Prostate gland (tissue), 2 donors: ENCODE measurements around the gene PARP11. TPM values are rescaled to one million over a fixed set of nuclear protein-coding genes. Genes with fewer than 3 reads are reported as not detected.

Source experiments
- DNase-seq: peaks from one replicate; pipeline ENCODE4 v3.0.0-alpha.2; 2019; ENCODE audit warnings: low spot score
- H3K27ac ChIP-seq, 2 donors: fragments of 200-600 bp; sonication (generic); 2 replicates each; pipeline ENCODE4 v1.5.1; 2017 to 2019
- H3K27me3 ChIP-seq: fragments of 200-600 bp; sonication (generic); replicated peaks from 2 replicates; pipeline ENCODE4 v1.5.1; 2019; ENCODE audit not compliant: insufficient read depth
- H3K36me3 ChIP-seq, 2 donors: fragments of 200-600 bp; sonication (generic); 1 replicate in 1 of 2; 2 replicates in 1 of 2; pipeline versions ENCODE4 v1.5.1 to v1.8.1; 2017 to 2019
- H3K4me1 ChIP-seq: fragments of 200-600 bp; sonication (generic); replicated peaks from 2 replicates; pipeline ENCODE4 v1.5.1; 2019
- H3K4me3 ChIP-seq, 2 donors: fragments of 200-600 bp; sonication (generic); 2 replicates each; pipeline ENCODE4 v1.5.1; 2017 to 2019
- H3K9me3 ChIP-seq: fragments of 200-600 bp; sonication (generic); 2 replicates; pipeline ENCODE4 v1.5.1; 2017
- CTCF ChIP-seq, 4 experiments: fragments of 200-600 bp in 2 of 4; fragments of 450-650 bp in 2 of 4; sonication (generic) in 2 of 4; IDR thresholded peaks; 1 replicate in 3 of 4; 2 replicates in 1 of 4; pipeline ENCODE4 v1.5.1; 2016 to 2019; ENCODE audit warnings: antibody characterized with exemption in 4 of 4, mild to moderate bottlenecking in 2 of 4, moderate library complexity in 2 of 4
- POLR2A ChIP-seq: fragments of 450-650 bp; IDR thresholded peaks from one replicate; pipeline ENCODE4 v1.6.1; 2016; ENCODE audit warnings: antibody characterized with exemption, mild to moderate bottlenecking
- POLR2AphosphoS5 ChIP-seq: sonication (generic); formaldehyde crosslinking; IDR thresholded peaks from one replicate; pipeline ENCODE4 v1.6.1; 2017; ENCODE audit warnings: antibody characterized with exemption
- WGBS: methylation state at CpG from one replicate; pipeline ENCODE4 v1.1.5; 2018; 5-methylcytosine and 5-hydroxymethylcytosine counted together
- intact Hi-C: fragments of 100-400 bp; cut with DNase I; formaldehyde crosslinking; loops from one replicate; pipeline ENCODE4 v1.14.2; 2022
- total RNA-seq, 2 donors: library from RNA; depleted of rRNA; stranded (reverse); fragments of >200 nt; gene quantifications; one replicate each; pipeline ENCODE4 v1.1.0, GENCODE V29; 2016

PARP11 gene
- total RNA-seq, 2 donors from 2014 or later, result 19.6 to 26.8 TPM

- DNase-seq, result no peak
- WGBS, result 18% methylated on average over 2 of the region's 2 CpGs
- no peak overlapping the region for H3K27ac ChIP-seq
These were observed 23.7 kb upstream of the PARP11 start for GRCh38 chr12:3896801-3897351.

GRCh38 chr12:3896356-3896755 lies 23.2 kb upstream of the PARP11 start:
- Histone ChIP-seq H3K36me3 (no peaks in the 10 kb centered on the region), H3K4me1 (no peaks in the 10 kb centered on the region), H3K27me3 (no peaks in the 10 kb centered on the region), H3K4me3 (no peak overlapping the region), H3K27ac (no peak overlapping the region), H3K9me3 (no peaks in the 10 kb centered on the region)
- 33% methylated on average over 2 of the region's 2 CpGs for WGBS
- intact Hi-C loops, result no loop called here
- TF ChIP-seq CTCF (IDR thresholded peaks at IDR 0.05), result no peak
- TF ChIP-seq POLR2A, result no peak
- TF ChIP-seq POLR2AphosphoS5, result no peak
- no peak for DNase-seq

More at GRCh38 chr12:3896801-3897351, 23.7 kb upstream of the PARP11 start:
- Histone ChIP-seq H3K9me3 (no peaks in the 10 kb centered on the region), H3K4me3 (no peak overlapping the region), H3K27me3 (no peaks in the 10 kb centered on the region), H3K36me3 (no peaks in the 10 kb centered on the region), H3K4me1 (no peaks in the 10 kb centered on the region)
- intact Hi-C loops, result no loop called here
- peak; percentile 56 for TF ChIP-seq POLR2AphosphoS5
- no peak for TF ChIP-seq POLR2A
- TF ChIP-seq CTCF (IDR thresholded peaks at IDR 0.05), result no peak

GRCh38 chr12:3892631-3893030 lies 19.4 kb upstream of the PARP11 start:
- WGBS, result 100% methylated on average over 2 of the region's 2 CpGs
- no peak overlapping the region for H3K4me3 ChIP-seq
- intact Hi-C loops, result no loop called here
- no peak for DNase-seq
- no peaks in the 10 kb centered on the region for H3K9me3 ChIP-seq
- TF ChIP-seq POLR2AphosphoS5 (no peak), POLR2A (no peak), CTCF (IDR thresholded peaks at IDR 0.05) (no peak)
- no peak overlapping the region for H3K27ac ChIP-seq
- no peaks in the 10 kb centered on the region for H3K36me3 ChIP-seq
- no peaks in the 10 kb centered on the region for H3K4me1 ChIP-seq
- H3K27me3 ChIP-seq, result no peaks in the 10 kb centered on the region

- Histone ChIP-seq H3K27me3 (no peaks in the 10 kb centered on the region), H3K36me3 (no peaks in the 10 kb centered on the region), H3K9me3 (no peaks in the 10 kb centered on the region), H3K4me1 (no peaks in the 10 kb centered on the region), H3K27ac (no peak overlapping the region), H3K4me3 (no peak overlapping the region)
- TF ChIP-seq POLR2AphosphoS5 (no peak), CTCF (IDR thresholded peaks at IDR 0.05) (no peak), POLR2A (no peak)
- intact Hi-C loops, result no loop called here
- WGBS, result 75% methylated on average over 10 of the region's 10 CpGs
- no peak for DNase-seq
These were observed 18.0 kb upstream of the PARP11 start for GRCh38 chr12:3891201-3891600.

GRCh38 chr12:3888659-3889058 lies 15.5 kb upstream of the PARP11 start:
- H3K36me3 ChIP-seq, result no peaks in the 10 kb centered on the region
- DNase-seq, result no peak
- WGBS, result 87% methylated on average over 7 of the region's 7 CpGs
- H3K4me3 ChIP-seq, result no peak overlapping the region
- no peaks in the 10 kb centered on the region for H3K27me3 ChIP-seq
- TF ChIP-seq POLR2AphosphoS5, result no peak
- no peak for TF ChIP-seq CTCF (IDR thresholded peaks at IDR 0.05)
- TF ChIP-seq POLR2A, result no peak
- H3K27ac ChIP-seq, result no peak overlapping the region
- intact Hi-C loops, result loop anchor here (5.0 kb wide), 2 partner anchors 149 to 389 kb away; no protein-coding TSS in a partner anchor
- H3K9me3 ChIP-seq, result no peaks in the 10 kb centered on the region
- H3K4me1 ChIP-seq, result no peaks in the 10 kb centered on the region
